Measurements from ENCODE around the gene IRF2BP2. TPM values are rescaled to one million over a fixed set of nuclear protein-coding genes. Genes with fewer than 3 reads are reported as not detected.

Gene IRF2BP2
- total and polyA plus RNA-seq, 2 of the 13 experiments (the other 11 are each of a cell fraction or from before 2014, with no cell fraction given) = 140 to 147 TPM

GRCh38 chr1:234610666-234611224, 767 bp upstream of the IRF2BP2 start (continued):
- TF ChIP-seq ZBTB7A (CRISPR knock-in tag; IDR thresholded peaks at IDR 0.05) = no peak
- no peak for TF ChIP-seq ZBTB1 (CRISPR knock-in tag; IDR thresholded peaks at IDR 0.05; ENCODE audit: borderline replicate concordance)
- no peak; the same call in 1 of the 2 replicates for TF ChIP-seq GPN1 (CRISPR knock-in tag; IDR thresholded peaks at IDR 0.05; ENCODE audit: borderline replicate concordance)
- TF ChIP-seq RFX1 (IDR thresholded peaks at IDR 0.05) = no peak
- TF ChIP-seq SOX5 (CRISPR knock-in tag; IDR thresholded peaks at IDR 0.05; ENCODE audit: borderline replicate concordance) = peak; percentile 25; the same call in 1 of the 2 replicates
- peak; percentile 66 for TF ChIP-seq HOXA5 (CRISPR knock-in tag; IDR thresholded peaks at IDR 0.05)
- no peak; the same call in 1 of the 2 replicates for TF ChIP-seq HNF1A (IDR thresholded peaks at IDR 0.05; ENCODE audit: low read depth)
- TF ChIP-seq HNF1A (CRISPR knock-in tag; IDR thresholded peaks at IDR 0.05; ENCODE audit: borderline replicate concordance) = peak; percentile 87
- TF ChIP-seq JUN (CRISPR knock-in tag; IDR thresholded peaks at IDR 0.05) = 0 out of 2 replicates have a peak, but pooled peaks have one; percentile 77
- no peak; the same call in 1 of the 2 replicates for TF ChIP-seq TGIF2 (CRISPR knock-in tag; IDR thresholded peaks at IDR 0.05)
- 0 out of 2 replicates have a peak, but pooled peaks have one; percentile 29 for TF ChIP-seq GLI4 (CRISPR knock-in tag; IDR thresholded peaks at IDR 0.05; ENCODE audit: borderline replicate concordance)
- no peak for TF ChIP-seq ZBTB8A (CRISPR knock-in tag; IDR thresholded peaks at IDR 0.05; ENCODE audit: borderline replicate concordance, low read depth)
- no peak for TF ChIP-seq NFIC (IDR thresholded peaks at IDR 0.05; ENCODE audit: low read length)
- TF ChIP-seq ZSCAN20 (CRISPR knock-in tag; IDR thresholded peaks at IDR 0.05; ENCODE audit: borderline replicate concordance) = no peak
- TF ChIP-seq, protein P1, sequence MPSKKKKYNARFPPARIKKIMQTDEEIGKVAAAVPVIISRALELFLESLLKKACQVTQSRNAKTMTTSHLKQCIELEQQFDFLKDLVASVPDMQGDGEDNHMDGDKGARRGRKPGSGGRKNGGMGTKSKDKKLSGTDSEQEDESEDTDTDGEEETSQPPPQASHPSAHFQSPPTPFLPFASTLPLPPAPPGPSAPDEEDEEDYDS (CRISPR knock-in tag; IDR thresholded peaks at IDR 0.05) = peak; percentile 32
- TF ChIP-seq DR1 (CRISPR knock-in tag; IDR thresholded peaks at IDR 0.05) = peak; percentile 90; the same call in 1 of the 2 replicates
- TF ChIP-seq EED (CRISPR knock-in tag; IDR thresholded peaks at IDR 0.05) = peak; percentile 80; the same call in 1 of the 2 replicates
- no peak for TF ChIP-seq KLF16 (CRISPR knock-in tag; IDR thresholded peaks at IDR 0.05)
- TF ChIP-seq U2AF2 (IDR thresholded peaks at IDR 0.05; ENCODE audit: low read depth, low read length) = no peak
- TF ChIP-seq FOXP4 (CRISPR knock-in tag; IDR thresholded peaks at IDR 0.05) = no peak
- no peak for TF ChIP-seq ZNF615 (CRISPR knock-in tag; IDR thresholded peaks at IDR 0.05; ENCODE audit: borderline replicate concordance)
- TF ChIP-seq GZF1 (CRISPR knock-in tag; IDR thresholded peaks at IDR 0.05) = no peak
- no peak; the same call in none of the 2 replicates for TF ChIP-seq ZSCAN31 (CRISPR knock-in tag; IDR thresholded peaks at IDR 0.05; ENCODE audit: low read depth)
- no peak for TF ChIP-seq RORA (CRISPR knock-in tag; IDR thresholded peaks at IDR 0.05)
- peak; percentile 28 for TF ChIP-seq CCAR2 (optimal IDR thresholded peaks at IDR 0.05; ENCODE audit: low read depth, low read length)
- 0 out of 2 replicates have a peak, but pooled peaks have one; percentile 17 for TF ChIP-seq IRF2 (CRISPR knock-in tag; IDR thresholded peaks at IDR 0.05)

Data from HepG2 (cell line).